Tibial nerve (tissue), 4 donors: ENCODE measurements around the gene NFIA.

Experiments used
- CTCF ChIP-seq, 5 experiments: fragments of 200-600 bp in 3 of 5; fragments of 450-650 bp in 2 of 5; sonication (generic) in 3 of 5; IDR thresholded peaks; one replicate each; pipeline ENCODE4 v1.5.1; 2016 to 2019; ENCODE audit warnings: antibody characterized with exemption in 5 of 5, mild to moderate bottlenecking in 3 of 5, moderate library complexity in 2 of 5
- EP300 ChIP-seq, 2 donors: sonication (generic); formaldehyde crosslinking; IDR thresholded peaks; one replicate each; pipeline ENCODE4 v1.6.1; 2017; ENCODE audit warnings: antibody characterized with exemption in 2 of 2, mild to moderate bottlenecking in 1 of 2
- POLR2A ChIP-seq, 2 donors: fragments of 450-650 bp; IDR thresholded peaks; one replicate each; pipeline ENCODE4 v1.6.1; 2017; ENCODE audit warnings: antibody characterized with exemption in 2 of 2, mild to moderate bottlenecking in 2 of 2, moderate library complexity in 2 of 2

GRCh38 chr1:61392409-61393242 is 310.3 kb downstream of the NFIA start:
- TF ChIP-seq CTCF (IDR thresholded peaks at IDR 0.05) (no peak), EP300 (IDR thresholded peaks at IDR 0.05) (no peak), POLR2A (IDR thresholded peaks at IDR 0.05) (no peak)
